ENCODE measurements around the gene PECR. TPM values are rescaled to one million over a fixed set of nuclear protein-coding genes. Genes with fewer than 3 reads are reported as not detected.

Gene PECR
- total RNA-seq, 1 experiment from 2014 or later = 15.3 TPM

DNA sequence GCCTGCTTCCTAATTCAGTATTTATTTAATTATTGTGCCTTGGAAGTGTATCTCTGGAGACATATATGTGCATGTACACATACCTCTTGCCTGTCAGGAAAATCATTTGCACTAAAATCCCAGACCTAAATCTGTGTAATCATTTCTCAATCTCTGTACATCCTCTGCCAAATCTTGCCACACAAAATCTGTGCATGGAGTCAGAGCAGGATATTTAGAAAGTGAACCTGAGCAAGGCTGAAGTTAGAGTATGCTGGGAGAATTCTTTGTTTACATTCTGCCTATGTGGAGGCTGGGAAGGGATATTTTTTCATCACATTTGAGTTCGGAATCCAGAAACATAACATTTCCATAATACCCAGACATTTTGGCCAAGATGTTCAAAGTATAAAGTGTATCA is 36.9 kb upstream of the PECR start:
- Histone ChIP-seq H3K4me2 (ENCODE audit: insufficient read depth, insufficient read length, low read length) (no peak overlapping the region), H4K5ac (ENCODE audit: insufficient read length, low read depth, low read length) (no peak overlapping the region)
- H3K27ac Mint-ChIP-seq = peak overlapping the region in 1 of 3 experiments; percentile 50; a peak in 3 of 7 replicates

More for the DNA sequence above, 36.9 kb upstream of the PECR start:
- Histone ChIP-seq H4K20me1 (ENCODE audit: control insufficient read depth, insufficient read depth, insufficient read length) (no peaks in the 10 kb centered on the region), H3K4ac (ENCODE audit: low read depth, low read length) (no peak overlapping the region), H3K9me3 (ENCODE audit: control insufficient read depth, low read depth, low read length) (no peaks in the 10 kb centered on the region), H3K4me1 (ENCODE audit: insufficient read depth, low read length) (peaks cover 2% of the 10 kb centered on the region; the same call in 1 of the 2 replicates), H2BK15ac (ENCODE audit: low read depth, low read length) (no peak overlapping the region), H3K18ac (ENCODE audit: insufficient read length, low read depth, low read length) (no peak overlapping the region), H2BK120ac (ENCODE audit: low read depth, low read length, poor library complexity, severe bottlenecking) (no peak overlapping the region), H3K79me2 (ENCODE audit: insufficient read depth, low read length) (peaks cover 16% of the 10 kb centered on the region; the same call in 1 of the 2 replicates), H3K79me1 (ENCODE audit: insufficient read depth, low read depth, low read length, poor library complexity, severe bottlenecking) (peaks cover 10% of the 10 kb centered on the region), H3K9ac (ENCODE audit: extremely low read depth, insufficient read length, low read length) (no peak overlapping the region), H2AFZ (ENCODE audit: low read length) (no peak overlapping the region), H2BK20ac (ENCODE audit: low read depth, low read length, poor library complexity, severe bottlenecking) (no peak overlapping the region), H2BK5ac (ENCODE audit: insufficient read length, low read length) (no peak overlapping the region), H3K23me2 (ENCODE audit: insufficient read length, low read depth, low read length, poor library complexity, severe bottlenecking) (peaks cover 6% of the 10 kb centered on the region), H3K27me3 (ENCODE audit: insufficient read depth, low read length) (no peaks in the 10 kb centered on the region), H4K8ac (replicated peaks; ENCODE audit: insufficient read length, low read depth, low read length) (no peak overlapping the region), H3K27ac (ENCODE audit: insufficient read length, low read depth, low read length) (no peak overlapping the region), H3T11ph (ENCODE audit: low read length) (no peak overlapping the region), H3K23ac (ENCODE audit: insufficient read length, low read depth, low read length) (no peak overlapping the region), H4K91ac (ENCODE audit: insufficient read length, low read depth, low read length) (no peak overlapping the region), H3K56ac (ENCODE audit: insufficient read length, low read depth, low read length) (no peak overlapping the region), H3K14ac (ENCODE audit: insufficient read depth, low read length) (no peak overlapping the region), H2BK12ac (ENCODE audit: insufficient read length, low read depth, low read length) (no peak overlapping the region), H2AK5ac (ENCODE audit: insufficient read length, low read length) (no peak overlapping the region)
- H3K27me3 Mint-ChIP-seq (ENCODE audit: low read depth) = no peaks in the 10 kb centered on the region
- WGBS (ENCODE audit: extremely low coverage, insufficient read length, low lambda C conversion rate) = no CpG with 5 or more reads among the region's 1 CpG
- H3K9me3 Mint-ChIP-seq = no peaks in the 10 kb centered on the region; a peak in 1 of 5 replicates
- H3K36me3 Mint-ChIP-seq (ENCODE audit: insufficient read depth in 1 of 3, low read depth in 3 of 3) = peaks cover 71 to 98% (median 90%) of the 10 kb centered on the region in 3 experiments; a peak in 6 of 7 replicates
- TF ChIP-seq, protein P1, sequence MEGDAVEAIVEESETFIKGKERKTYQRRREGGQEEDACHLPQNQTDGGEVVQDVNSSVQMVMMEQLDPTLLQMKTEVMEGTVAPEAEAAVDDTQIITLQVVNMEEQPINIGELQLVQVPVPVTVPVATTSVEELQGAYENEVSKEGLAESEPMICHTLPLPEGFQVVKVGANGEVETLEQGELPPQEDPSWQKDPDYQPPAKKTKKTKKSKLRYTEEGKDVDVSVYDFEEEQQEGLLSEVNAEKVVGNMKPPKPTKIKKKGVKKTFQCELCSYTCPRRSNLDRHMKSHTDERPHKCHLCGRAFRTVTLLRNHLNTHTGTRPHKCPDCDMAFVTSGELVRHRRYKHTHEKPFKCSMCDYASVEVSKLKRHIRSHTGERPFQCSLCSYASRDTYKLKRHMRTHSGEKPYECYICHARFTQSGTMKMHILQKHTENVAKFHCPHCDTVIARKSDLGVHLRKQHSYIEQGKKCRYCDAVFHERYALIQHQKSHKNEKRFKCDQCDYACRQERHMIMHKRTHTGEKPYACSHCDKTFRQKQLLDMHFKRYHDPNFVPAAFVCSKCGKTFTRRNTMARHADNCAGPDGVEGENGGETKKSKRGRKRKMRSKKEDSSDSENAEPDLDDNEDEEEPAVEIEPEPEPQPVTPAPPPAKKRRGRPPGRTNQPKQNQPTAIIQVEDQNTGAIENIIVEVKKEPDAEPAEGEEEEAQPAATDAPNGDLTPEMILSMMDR (conservative IDR thresholded peaks at IDR 0.05) = no peak
- peaks cover 27 to 36% of the 10 kb centered on the region in 2 experiments for H3K4me1 Mint-ChIP-seq
- no peak for DNase-seq
- no peak overlapping the region for H3K4me3 Mint-ChIP-seq

All from H9 (cell line).